ENCODE results near the gene GPALPP1.
"Not testable (repeated sequence)": the region's sequence is repeated elsewhere in the genome, so short reads cannot be mapped to it uniquely, and the experiment has no call there.

The GPALPP1 gene

DNA sequence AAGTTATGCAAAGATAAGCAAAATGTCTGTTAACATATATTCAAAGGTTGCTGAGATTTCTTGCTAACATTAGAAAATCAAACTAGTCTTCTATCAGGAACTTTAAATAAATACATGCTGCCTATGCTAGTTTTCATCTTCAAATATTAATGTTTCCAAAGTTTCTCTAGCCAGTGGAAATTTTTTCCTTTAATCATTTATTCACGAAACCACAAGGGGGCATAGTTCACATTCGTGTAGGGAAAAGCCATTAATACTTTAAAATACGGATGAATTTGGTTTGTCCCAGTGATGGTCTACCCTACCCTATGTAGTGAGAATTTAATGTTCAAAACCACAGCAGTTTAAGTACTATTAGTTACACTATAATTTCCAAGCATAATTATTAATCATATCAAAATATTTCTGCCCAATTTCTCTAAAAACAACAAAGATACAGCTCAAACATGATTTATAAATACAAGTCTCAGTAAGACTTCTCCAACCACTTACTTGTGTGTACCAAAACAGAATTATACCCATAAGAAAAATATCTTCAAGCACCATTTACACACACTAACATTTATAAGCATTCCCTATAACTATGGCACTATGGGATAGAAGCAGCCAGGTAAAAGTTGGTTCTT is 16.3 kb upstream of the GPALPP1 start:
- Mint-ChIP-seq H3K4me3 (no peak overlapping the region), H3K27ac (no peak overlapping the region), H3K36me3 (ENCODE audit: insufficient read depth) (peaks cover 10% of the 10 kb centered on the region), H3K9me3 (no peaks in the 10 kb centered on the region), H3K4me1 (ENCODE audit: low read depth in 2 of 2) (no peaks in the 10 kb centered on the region), H3K27me3 (no peaks in the 10 kb centered on the region)
- ATAC-seq (replicated peaks): no peak
- no peak for DNase-seq

DNA sequence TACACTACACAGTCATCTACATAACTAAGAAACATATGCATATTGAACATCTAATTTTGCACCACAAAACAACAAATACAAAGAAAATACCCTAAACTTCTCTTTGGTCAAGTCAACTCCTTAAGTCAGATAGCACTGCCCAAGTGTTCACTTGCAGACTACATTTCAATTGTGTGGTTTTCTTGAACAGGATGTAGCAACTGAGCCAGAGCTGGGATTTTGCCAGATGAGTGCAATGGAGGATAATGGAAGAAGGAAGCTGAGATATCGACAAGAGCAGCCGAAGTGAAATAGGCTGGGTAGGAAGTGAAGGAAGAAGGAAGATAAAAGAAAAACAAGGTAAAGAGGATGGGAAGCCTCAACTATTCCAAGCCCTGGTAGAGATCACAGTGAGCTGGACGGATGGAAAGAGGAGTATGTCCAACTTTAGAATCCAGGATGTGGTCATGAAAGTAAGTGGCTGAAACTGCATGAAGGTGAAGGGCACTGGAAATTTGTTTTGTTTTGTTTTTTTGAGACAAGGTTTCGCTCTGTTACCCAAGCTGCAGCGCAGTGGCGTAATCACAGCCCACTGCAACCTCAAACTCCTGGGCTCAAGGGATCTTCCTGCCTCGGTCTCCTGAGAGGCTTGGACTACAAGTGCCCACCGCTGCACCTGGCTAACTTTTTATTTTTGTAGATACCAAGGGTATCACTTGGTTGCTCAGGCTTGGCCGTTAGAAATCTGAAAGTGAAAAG is 15.1 kb upstream of the GPALPP1 start:
- H3K36me3 Mint-ChIP-seq (ENCODE audit: insufficient read depth): peaks cover 14% of the 10 kb centered on the region
- DNase-seq (no peak), ATAC-seq (replicated peaks) (no peak)
- no peaks in the 10 kb centered on the region for H3K9me3 Mint-ChIP-seq
- H3K4me1 Mint-ChIP-seq (ENCODE audit: low read depth in 2 of 2): no peaks in the 10 kb centered on the region
- no peak overlapping the region for H3K27ac Mint-ChIP-seq
- no peaks in the 10 kb centered on the region for H3K27me3 Mint-ChIP-seq
- no peak overlapping the region for H3K4me3 Mint-ChIP-seq

DNA sequence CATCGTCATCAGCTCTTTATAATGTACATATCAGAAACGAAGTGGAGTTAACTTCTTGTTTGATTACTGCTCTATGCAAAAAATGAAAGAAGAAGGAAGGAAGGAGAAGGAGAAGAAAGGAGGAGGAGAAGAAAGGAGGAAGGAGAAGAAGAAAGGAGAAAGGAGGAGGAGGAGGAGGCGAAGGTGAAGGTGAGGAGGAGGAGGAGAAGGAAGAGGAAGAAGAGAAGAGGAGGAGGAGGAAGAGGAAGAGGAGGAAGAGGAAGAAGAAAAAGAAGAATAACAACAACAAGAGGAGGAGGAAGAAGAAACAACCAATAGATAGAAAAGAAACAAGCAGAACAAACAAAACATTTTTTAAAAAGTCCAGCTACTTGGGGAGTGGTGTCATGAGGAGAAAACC is 13.1 kb upstream of the GPALPP1 start:
- ATAC-seq (replicated peaks): no peak
- H3K27ac Mint-ChIP-seq: no peak overlapping the region

DNA sequence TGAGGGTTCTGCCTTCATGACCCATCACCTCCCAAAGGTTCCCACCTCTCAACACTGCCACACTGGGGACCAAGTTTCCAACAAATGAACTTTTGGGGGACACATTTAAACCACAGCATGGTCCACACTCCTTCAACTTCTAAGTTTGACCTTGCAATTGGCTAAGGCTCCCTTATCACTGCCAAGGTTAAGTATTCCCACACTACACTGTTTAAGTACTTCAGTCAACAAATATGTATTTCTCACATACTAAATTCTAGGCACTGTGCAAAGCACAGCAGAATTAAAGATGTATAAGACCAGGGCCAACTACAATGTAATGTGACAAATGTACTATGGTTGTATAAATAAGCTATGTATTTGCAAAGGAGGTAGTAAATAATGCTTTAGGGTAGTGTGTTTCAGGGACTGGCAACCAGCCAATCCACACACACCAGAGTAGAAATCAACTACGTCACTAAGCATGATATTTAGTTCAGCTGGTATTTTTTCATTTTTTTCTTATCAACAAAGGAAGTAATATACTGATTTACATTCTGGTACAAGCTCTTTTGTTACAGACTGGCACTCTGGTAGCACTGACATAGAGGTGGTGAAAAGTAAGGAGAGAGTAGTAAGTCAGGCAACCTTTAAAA is 12.3 kb upstream of the GPALPP1 start:
- Mint-ChIP-seq H3K36me3 (ENCODE audit: insufficient read depth) (peaks cover 19% of the 10 kb centered on the region), H3K27me3 (no peaks in the 10 kb centered on the region), H3K27ac (no peak overlapping the region), H3K4me3 (no peak overlapping the region), H3K4me1 (ENCODE audit: low read depth in 2 of 2) (no peaks in the 10 kb centered on the region), H3K9me3 (no peaks in the 10 kb centered on the region)
- ATAC-seq (replicated peaks) (no peak), DNase-seq (no peak)

More for the DNA sequence above, 13.1 kb upstream of the GPALPP1 start:
- DNase-seq: no peak
- H3K9me3 Mint-ChIP-seq: no peaks in the 10 kb centered on the region
- no peak overlapping the region for H3K4me3 Mint-ChIP-seq
- no peaks in the 10 kb centered on the region for H3K27me3 Mint-ChIP-seq
- H3K36me3 Mint-ChIP-seq (ENCODE audit: insufficient read depth): peaks cover 18% of the 10 kb centered on the region
- no peaks in the 10 kb centered on the region for H3K4me1 Mint-ChIP-seq (ENCODE audit: low read depth in 2 of 2)

DNA sequence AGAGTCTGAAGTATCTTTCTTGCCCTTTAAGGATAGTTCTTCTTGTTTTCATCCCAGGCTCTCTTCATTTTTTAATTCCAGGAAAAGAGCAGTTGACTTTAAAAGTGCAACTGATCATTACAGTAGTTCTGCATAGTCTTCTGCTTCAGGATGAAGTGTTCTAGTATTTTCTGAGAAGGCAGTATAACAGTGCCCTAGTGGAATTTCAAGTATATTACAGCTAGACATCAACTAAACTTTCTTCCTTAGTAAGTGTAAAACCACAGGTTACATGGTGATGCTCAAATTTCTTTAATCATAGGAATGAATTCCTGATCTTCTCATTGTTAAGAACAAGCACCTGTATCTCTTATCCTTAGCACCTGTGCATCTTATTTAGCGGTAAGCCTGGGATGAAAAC is 11.0 kb upstream of the GPALPP1 start:
- Mint-ChIP-seq H3K4me3 (no peak overlapping the region), H3K4me1 (ENCODE audit: low read depth in 2 of 2) (peaks cover 0 to 4% of the 10 kb centered on the region in 2 donors), H3K36me3 (ENCODE audit: insufficient read depth) (peaks cover 19% of the 10 kb centered on the region), H3K27ac (peak overlapping the region in 1 of 2 donors; percentile 12), H3K9me3 (no peaks in the 10 kb centered on the region), H3K27me3 (no peaks in the 10 kb centered on the region)
- no peak for ATAC-seq (replicated peaks)
- DNase-seq: no peak

DNA sequence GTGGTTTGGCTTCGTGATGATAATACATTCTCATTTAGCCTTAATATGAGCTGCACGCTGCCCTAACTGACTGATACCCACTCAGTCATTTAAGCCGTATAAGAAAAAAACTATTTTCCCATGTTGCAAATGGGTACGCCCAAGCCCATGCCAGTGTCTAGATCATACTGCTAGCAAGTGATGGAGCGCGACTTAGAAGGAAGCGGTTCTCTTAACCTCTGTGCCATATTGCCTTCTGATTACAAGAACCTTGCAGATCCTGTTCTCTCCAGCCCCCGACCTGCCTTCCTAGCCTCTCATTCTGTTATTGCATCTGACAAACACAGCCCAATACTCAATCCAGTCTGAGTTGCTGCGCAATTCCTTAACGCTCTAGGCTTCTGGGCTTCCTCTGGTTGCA is 603 bp downstream of the GPALPP1 start:
- DNase-seq (no peak), ATAC-seq (replicated peaks) (peak; percentile 8)
- Mint-ChIP-seq H3K36me3 (ENCODE audit: insufficient read depth) (peaks cover 13% of the 10 kb centered on the region), H3K4me1 (ENCODE audit: low read depth in 2 of 2) (peaks cover 33 to 53% of the 10 kb centered on the region in 2 donors), H3K4me3 (peak overlapping the region; percentile 88 to 95), H3K9me3 (no peaks in the 10 kb centered on the region), H3K27me3 (no peaks in the 10 kb centered on the region), H3K27ac (peak overlapping the region; percentile 97 to 99)

DNA sequence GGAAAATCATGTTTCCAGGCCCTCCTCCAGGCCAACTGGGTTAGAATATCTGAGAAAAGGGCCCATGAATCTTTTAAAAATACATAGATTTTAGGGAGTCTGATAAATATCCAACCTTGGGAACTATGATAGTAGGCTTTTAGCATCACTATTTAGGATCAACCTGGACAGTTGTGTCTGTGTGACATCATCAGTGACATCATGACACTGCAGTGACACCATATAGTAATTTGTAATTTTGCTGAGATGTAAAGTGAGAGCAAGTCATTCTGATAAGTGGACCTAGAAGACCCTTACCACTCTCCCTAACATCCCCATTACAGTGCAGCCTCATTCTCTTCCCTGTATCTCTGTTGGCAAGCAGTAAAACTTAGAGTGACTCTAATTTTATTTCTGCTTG is 14.1 kb downstream of the GPALPP1 start:
- Mint-ChIP-seq H3K4me1 (ENCODE audit: low read depth in 2 of 2) (no peaks in the 10 kb centered on the region), H3K4me3 (no peak overlapping the region), H3K9me3 (no peaks in the 10 kb centered on the region), H3K27ac (no peak overlapping the region), H3K27me3 (no peaks in the 10 kb centered on the region), H3K36me3 (ENCODE audit: insufficient read depth) (peaks cover 26% of the 10 kb centered on the region)
- ATAC-seq (replicated peaks) (no peak), DNase-seq (no peak)

DNA sequence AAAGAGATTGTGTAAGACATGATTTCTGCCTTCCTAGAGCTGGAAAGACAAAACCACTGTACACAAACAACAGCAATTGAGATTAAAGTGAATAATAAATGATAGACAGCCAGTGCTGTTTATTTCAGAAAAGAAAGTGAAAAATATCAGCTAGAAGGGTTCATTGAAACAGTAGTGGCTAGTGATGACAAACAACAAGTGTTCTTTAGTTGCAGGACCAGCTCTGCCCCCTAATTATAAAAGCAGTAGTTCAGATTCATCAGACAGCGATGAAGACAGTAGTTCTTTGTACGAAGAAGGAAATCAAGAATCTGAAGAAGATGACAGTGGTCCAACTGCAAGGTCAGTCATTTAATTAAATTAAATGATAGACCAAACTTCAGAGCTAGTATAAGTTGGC is 14.8 kb downstream of the GPALPP1 start:
- no peak for DNase-seq
- H3K9me3 Mint-ChIP-seq: no peaks in the 10 kb centered on the region
- H3K27me3 Mint-ChIP-seq: no peaks in the 10 kb centered on the region
- no peak for ATAC-seq (replicated peaks)
- no peak overlapping the region for H3K27ac Mint-ChIP-seq
- peaks cover 29% of the 10 kb centered on the region for H3K36me3 Mint-ChIP-seq (ENCODE audit: insufficient read depth)
- no peaks in the 10 kb centered on the region for H3K4me1 Mint-ChIP-seq (ENCODE audit: low read depth in 2 of 2)
- no peak overlapping the region for H3K4me3 Mint-ChIP-seq

DNA sequence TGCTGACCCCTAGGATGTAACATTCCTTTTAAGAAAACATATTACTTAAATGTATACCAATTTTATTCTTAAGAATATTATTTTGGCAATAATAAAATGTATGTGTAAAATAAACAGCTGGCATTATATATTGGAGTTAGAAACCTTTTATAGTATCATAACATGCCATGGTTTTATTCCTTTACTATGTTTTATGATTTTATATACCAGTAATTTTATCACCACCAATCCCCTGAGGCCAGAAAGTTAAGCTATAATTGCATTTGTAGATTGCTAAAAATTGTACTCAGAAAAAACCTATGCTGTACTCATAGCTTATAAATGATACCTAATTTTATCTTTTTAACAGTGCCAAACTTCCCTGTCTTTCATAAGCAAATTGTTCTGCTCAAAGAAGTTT is 17.9 kb downstream of the GPALPP1 start:
- Mint-ChIP-seq H3K4me3 (no peak overlapping the region), H3K9me3 (no peaks in the 10 kb centered on the region), H3K27ac (no peak overlapping the region), H3K27me3 (no peaks in the 10 kb centered on the region), H3K4me1 (ENCODE audit: low read depth in 2 of 2) (no peaks in the 10 kb centered on the region), H3K36me3 (ENCODE audit: insufficient read depth) (peaks cover 36% of the 10 kb centered on the region)
- ATAC-seq (replicated peaks) (no peak), DNase-seq (no peak)

DNA sequence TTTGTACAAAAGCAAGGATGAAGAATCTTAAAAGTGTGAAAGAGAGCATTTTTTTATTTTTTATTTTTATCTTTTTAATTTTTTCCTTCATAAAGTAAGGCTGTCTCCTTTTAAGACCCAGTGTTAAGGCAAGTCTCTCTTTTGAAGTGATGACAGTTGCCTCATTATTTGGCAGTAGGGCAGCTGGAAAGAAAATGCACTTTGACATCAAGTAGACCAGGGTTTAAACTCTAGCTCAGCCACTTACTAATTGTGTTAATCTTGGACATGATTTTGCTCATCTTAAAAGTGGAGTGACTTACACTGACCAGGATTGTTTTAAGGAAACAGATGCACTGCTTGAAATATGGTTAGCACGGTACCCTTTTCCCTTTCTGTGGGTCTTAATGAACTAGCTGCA is 18.5 kb downstream of the GPALPP1 start:
- ATAC-seq (replicated peaks): no peak
- Mint-ChIP-seq H3K27me3 (no peaks in the 10 kb centered on the region), H3K27ac (no peak overlapping the region), H3K4me1 (ENCODE audit: low read depth in 2 of 2) (no peaks in the 10 kb centered on the region), H3K9me3 (no peaks in the 10 kb centered on the region), H3K4me3 (no peak overlapping the region), H3K36me3 (ENCODE audit: insufficient read depth) (peaks cover 32% of the 10 kb centered on the region)
- no peak for DNase-seq

DNA sequence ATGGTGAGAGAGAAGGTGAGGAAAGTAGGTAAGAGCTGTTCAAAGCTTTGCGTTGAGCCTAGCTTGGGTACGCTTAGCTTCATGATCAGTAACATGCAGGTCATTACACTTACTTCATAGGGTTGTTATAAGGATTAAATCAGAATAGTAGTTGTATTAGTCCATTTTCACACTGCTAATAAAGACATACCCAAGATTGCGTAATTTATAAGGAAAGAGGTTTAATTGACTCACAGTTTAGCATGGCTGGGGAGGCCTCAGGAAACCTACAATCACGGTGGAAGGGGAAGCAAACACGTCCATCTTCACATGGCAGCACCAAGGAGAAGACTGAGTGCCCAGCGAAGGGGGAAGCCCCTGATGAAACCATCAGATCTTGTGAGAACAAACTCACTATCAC is 21.9 kb downstream of the GPALPP1 start:
- H3K27me3 Mint-ChIP-seq: no peaks in the 10 kb centered on the region
- peaks cover 39% of the 10 kb centered on the region for H3K36me3 Mint-ChIP-seq (ENCODE audit: insufficient read depth)
- DNase-seq (no peak), ATAC-seq (replicated peaks) (no peak)
- H3K27ac Mint-ChIP-seq: no peak overlapping the region
- H3K4me3 Mint-ChIP-seq: no peak overlapping the region
- H3K4me1 Mint-ChIP-seq (ENCODE audit: low read depth in 2 of 2): no peaks in the 10 kb centered on the region
- H3K9me3 Mint-ChIP-seq: no peaks in the 10 kb centered on the region

DNA sequence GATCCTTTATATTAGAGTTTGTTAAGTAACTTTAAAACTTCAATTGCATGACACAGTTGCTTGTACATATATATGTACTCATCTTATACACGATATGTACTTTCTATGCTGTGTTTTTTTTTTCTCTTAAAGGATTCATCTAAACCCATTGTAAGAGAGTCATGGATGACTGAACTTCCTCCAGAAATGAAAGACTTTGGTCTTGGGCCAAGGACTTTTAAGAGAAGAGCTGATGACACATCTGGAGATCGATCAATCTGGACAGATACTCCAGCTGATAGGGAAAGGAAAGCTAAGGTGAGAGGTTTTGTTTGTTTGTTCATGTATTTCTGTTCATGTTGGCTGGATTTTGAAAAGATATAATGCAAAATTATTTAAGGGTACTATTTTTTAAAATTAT is 26.0 kb downstream of the GPALPP1 start:
- Mint-ChIP-seq H3K36me3 (ENCODE audit: insufficient read depth) (peaks cover 47% of the 10 kb centered on the region), H3K27ac (no peak overlapping the region), H3K4me1 (ENCODE audit: low read depth in 2 of 2) (no peaks in the 10 kb centered on the region), H3K27me3 (no peaks in the 10 kb centered on the region), H3K4me3 (no peak overlapping the region), H3K9me3 (no peaks in the 10 kb centered on the region)
- no peak for DNase-seq
- no peak for ATAC-seq (replicated peaks)

DNA sequence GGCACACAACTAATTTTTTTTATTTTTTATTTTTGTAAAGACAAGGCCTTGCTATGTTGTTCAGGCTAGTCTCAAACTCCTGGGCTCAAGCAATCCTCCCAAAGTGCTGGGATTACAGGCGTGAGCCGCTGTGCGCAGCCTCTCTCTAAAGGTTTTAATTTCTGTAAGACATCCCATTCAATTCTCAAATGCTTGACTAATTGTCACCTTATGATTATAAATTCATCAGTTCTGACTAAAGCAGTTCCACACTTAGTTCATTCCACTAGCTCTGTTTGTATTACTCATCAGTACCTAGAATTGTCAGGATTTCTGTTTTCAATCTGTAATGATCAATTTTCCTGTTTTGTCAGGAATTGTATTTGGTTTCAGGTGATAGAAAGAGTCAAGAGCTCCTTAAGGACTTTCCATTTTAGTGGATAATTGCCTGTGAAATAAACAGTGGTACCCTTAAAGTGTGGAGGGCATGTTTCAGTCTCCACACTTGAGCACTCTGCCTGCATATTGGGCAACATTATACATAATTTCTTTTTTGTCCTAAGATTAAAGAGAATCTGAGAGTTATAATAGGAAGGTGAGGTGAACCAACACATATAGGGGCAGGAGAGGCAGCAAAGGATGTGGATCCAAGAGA is 27.6 kb downstream of the GPALPP1 start:
- no peak for DNase-seq
- Mint-ChIP-seq H3K27me3 (no peaks in the 10 kb centered on the region), H3K36me3 (ENCODE audit: insufficient read depth) (peaks cover 50% of the 10 kb centered on the region), H3K9me3 (no peaks in the 10 kb centered on the region), H3K4me3 (no peak overlapping the region), H3K4me1 (ENCODE audit: low read depth in 2 of 2) (no peaks in the 10 kb centered on the region), H3K27ac (no peak overlapping the region)
- ATAC-seq (replicated peaks): no peak

DNA sequence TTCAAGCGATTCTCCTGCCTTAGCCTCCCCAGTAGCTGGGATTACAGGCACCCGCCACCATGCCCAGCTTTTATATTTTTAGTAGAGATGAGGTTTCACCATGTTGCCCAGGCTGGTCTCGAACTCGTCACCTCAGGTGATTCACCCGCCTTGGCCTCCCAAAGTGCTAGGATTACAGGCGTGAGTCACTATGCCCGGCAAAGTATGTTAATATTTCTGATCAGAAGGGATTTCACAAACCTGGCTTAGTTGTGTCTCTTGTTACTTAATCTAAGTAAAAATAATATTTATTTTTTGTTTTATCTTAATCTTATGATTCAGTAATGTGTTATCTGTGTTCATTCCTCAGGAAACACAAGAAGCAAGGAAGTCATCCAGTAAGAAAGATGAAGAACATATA is 30.6 kb downstream of the GPALPP1 start:
- H3K4me3 Mint-ChIP-seq; H3K27ac Mint-ChIP-seq; H3K4me1 Mint-ChIP-seq (ENCODE audit: low read depth in 2 of 2); H3K27me3 Mint-ChIP-seq; H3K9me3 Mint-ChIP-seq; DNase-seq; ATAC-seq (replicated peaks): not testable (repeated sequence)
- H3K36me3 Mint-ChIP-seq (ENCODE audit: insufficient read depth): peaks cover 48% of the 10 kb centered on the region

All from effector memory CD8-positive, alpha-beta T cell (primary cell).